K562 (cell line): ENCODE results near the gene ABHD12. TPM values are rescaled to one million over a fixed set of nuclear protein-coding genes. Genes with fewer than 3 reads are reported as not detected.

Source experiments
- ATAC-seq: fragments of 200-7000 bp; cut with Tn5 transposase; 3 replicates; pipeline ENCODE4 v1.9.1; 2020; ENCODE audit warnings: moderate library complexity
- BruUV-seq: library from RNA; stranded (reverse); fragments of 400-500 nt; replicated peaks from 2 replicates; lab custom pipeline; 2021; lab: Mats Ljungman, UMichigan
- CTCF ChIA-PET: fragments of 300-600 bp; formaldehyde crosslinking; extraction: SDS; loops from one replicate; lab custom pipeline; 2021; ENCODE audit warnings: low intra/inter-chr PET ratio; lab: Yijun Ruan, JAX
- POLR2A ChIA-PET: fragments of 300-600, 350-650 bp; sonication (Branson Sonifier 250); formaldehyde crosslinking; extraction: SDS; loops from one replicate; lab custom pipeline; 2021; ENCODE audit warnings: antibody characterized with exemption, inconsistent platforms; lab: Yijun Ruan, JAX
- DNase-seq, 4 experiments: peaks; one replicate each; pipeline versions ENCODE4 v3.0.0 to v3.0.0-alpha.2; 2011 to 2018; ENCODE audit warnings: low spot score in 3 of 4, mixed read lengths in 3 of 4; ENCODE audit errors: extremely low read depth in 1 of 4
- FAIRE-seq: peaks from 2 replicates; lab custom pipeline; 2011; peaks lifted over from hg19 to GRCh38; lab: Jason Lieb, UNC
- H2AFZ ChIP-seq: 2 replicates; pipeline ENCODE4 v1.6.0; 2011; ENCODE audit warnings: low read depth, low read length, control low read depth, inconsistent platforms
- H3K27ac ChIP-seq: fragments of 200-600 bp; 3 replicates; pipeline ENCODE4 v1.8.0; 2011; ENCODE audit warnings: low read depth, mild to moderate bottlenecking, control low read depth, inconsistent platforms, low read length, moderate library complexity, mixed read lengths; ENCODE audit errors: extremely low read depth
- H3K27me3 ChIP-seq, 2 experiments: fragments of 300-600 bp in 1 of 2; 2 replicates in 1 of 2; 3 replicates in 1 of 2; pipeline versions ENCODE4 v1.6.0 to v1.8.0; 2011; ENCODE audit warnings: inconsistent platforms in 2 of 2, low read length in 2 of 2, mild to moderate bottlenecking in 1 of 2, mixed read lengths in 1 of 2, moderate library complexity in 1 of 2; ENCODE audit not compliant: control insufficient read depth in 2 of 2, insufficient read depth in 2 of 2
- H3K36me3 ChIP-seq: fragments of 300-600 bp; 3 replicates; pipeline ENCODE4 v1.8.0; 2011; ENCODE audit warnings: mild to moderate bottlenecking, low read length, inconsistent platforms; ENCODE audit not compliant: control insufficient read depth, insufficient read depth
- H3K4me1 ChIP-seq, 2 experiments: fragments of 200-600 bp in 1 of 2; replicated peaks in 1 of 2; 2 replicates in 1 of 2; 3 replicates in 1 of 2; pipeline versions ENCODE4 v1.5.1 to v1.8.0; 2011; ENCODE audit warnings: inconsistent platforms in 2 of 2, low read length in 2 of 2, mild to moderate bottlenecking in 1 of 2, mixed read lengths in 1 of 2, moderate library complexity in 1 of 2; ENCODE audit not compliant: control insufficient read depth in 2 of 2, insufficient read depth in 2 of 2
- H3K4me2 ChIP-seq: 2 replicates; pipeline ENCODE4 v1.6.1; 2011; ENCODE audit warnings: low read length, control low read depth, inconsistent platforms, mixed read lengths; ENCODE audit not compliant: insufficient read depth
- H3K4me3 ChIP-seq: fragments of 200-600 bp; sonication (generic), shearing (Covaris generic); 2 replicates; pipeline ENCODE4 v1.5.1; 2016; ENCODE audit warnings: control low read depth, inconsistent platforms
- H3K79me2 ChIP-seq: fragments of 200-600 bp; 3 replicates; pipeline ENCODE4 v1.8.0; 2011; ENCODE audit warnings: low read length, inconsistent platforms; ENCODE audit not compliant: control insufficient read depth, insufficient read depth
- H3K9ac ChIP-seq, 2 experiments: 2 replicates each; pipeline versions ENCODE4 v1.6.0 to v1.6.1; 2011; ENCODE audit warnings: low read depth in 2 of 2, low read length in 2 of 2, control low read depth in 1 of 2, inconsistent platforms in 1 of 2, mild to moderate bottlenecking in 1 of 2, mixed read lengths in 1 of 2; ENCODE audit not compliant: insufficient read depth in 1 of 2
- H3K9me1 ChIP-seq: one replicate; pipeline ENCODE4 v1.6.0; 2011; ENCODE audit warnings: inconsistent platforms, mild to moderate bottlenecking, low read length, moderate library complexity; ENCODE audit not compliant: control insufficient read depth, insufficient read depth
- H3K9me3 ChIP-seq: replicated peaks from 2 replicates; pipeline ENCODE4 v1.5.1; 2011; ENCODE audit warnings: low read depth, low read length, inconsistent platforms; ENCODE audit not compliant: control insufficient read depth, insufficient read depth
- H4K20me1 ChIP-seq: replicated peaks from 2 replicates; pipeline ENCODE4 v1.6.1; 2011; ENCODE audit warnings: low read length, inconsistent platforms, mixed read lengths; ENCODE audit not compliant: control insufficient read depth, insufficient read depth
- MXD1 ChIP-seq: fragments of 250-450 bp; sonication (Bioruptor Pico); IDR thresholded peaks from 2 replicates; pipeline ENCODE4 v1.8.0; 2021; ENCODE audit warnings: borderline replicate concordance, mild to moderate bottlenecking, moderate library complexity; ENCODE audit not compliant: poor library complexity, severe bottlenecking
- NR1H2 ChIP-seq: sonication (generic); formaldehyde crosslinking; IDR thresholded peaks from 2 replicates; pipeline ENCODE4 v1.4.0; 2020; ENCODE audit warnings: mild to moderate bottlenecking, missing genetic modification reagents
- POLR2AphosphoS2 ChIP-seq: IDR thresholded peaks from 2 replicates; pipeline ENCODE4 v1.6.1; 2012; ENCODE audit warnings: low read length, improper control_type of control experiment
- RERE ChIP-seq: sonication (generic); formaldehyde crosslinking; IDR thresholded peaks from 2 replicates; pipeline ENCODE4 v1.8.0; 2023; ENCODE audit warnings: missing genetic modification reagents, mild to moderate bottlenecking, borderline replicate concordance
- SUPT5H ChIP-seq: fragments of 450-650 bp; IDR thresholded peaks from 2 replicates; pipeline ENCODE4 v1.6.1; 2016
- U2AF2 ChIP-seq: fragments of 200-400 bp; formaldehyde crosslinking; optimal IDR thresholded peaks from 2 replicates; pipeline ENCODE3; 2017; ENCODE audit warnings: low read depth, mild to moderate bottlenecking, low read length
- ZBTB8A ChIP-seq: fragments of 450-650 bp; IDR thresholded peaks from 2 replicates; pipeline ENCODE4 v1.6.1; 2018; ENCODE audit warnings: mild to moderate bottlenecking, moderate library complexity; ENCODE audit not compliant: partially characterized antibody
- WGBS: fragments of 100-300 bp; shearing (Covaris generic); methylation state at CpG from one replicate; pipeline ENCODE4 v1.1.6; 2016; ENCODE audit warnings: low coverage, mixed read lengths; ENCODE audit not compliant: insufficient coverage; ENCODE audit errors: missing lambda C conversion rate; 5-methylcytosine and 5-hydroxymethylcytosine counted together
- in situ Hi-C: fragments of 300-500 bp; cut with MboI; formaldehyde crosslinking; loops from 4 replicates; pipeline ENCODE4 v1.15.0; 2018; ENCODE audit warnings: inconsistent platforms, mixed read lengths
- intact Hi-C: fragments of 100-400 bp; cut with micrococcal nuclease; formaldehyde crosslinking; loops from 2 replicates; pipeline ENCODE4 v1.14.2; 2022
- polyA plus RNA-seq, 8 experiments: library from polyadenylated mRNA; depleted of rRNA in 4 of 8; stranded (reverse) in 5 of 8; unstranded in 3 of 8; fragments of >200 nt; fragmentation: Nextera tagmentation in 2 of 8; fragmentation: Illumina TruSeq in 1 of 8; extraction: Ambion mirVana in 2 of 8; extraction: Trizol in 1 of 8; gene quantifications; 2 replicates each; pipeline versions ENCODE4 v1.2.1 to v1.2.3, GENCODE V29; 2011 to 2014; ENCODE audit warnings: inconsistent platforms in 1 of 8, missing spikeins in 1 of 8
- total RNA-seq, 7 experiments: library from RNA; depleted of rRNA in 6 of 7; stranded (reverse); fragments of >200 nt in 6 of 7; fragmentation: Illumina TruSeq in 2 of 7; extraction: Trizol in 2 of 7; gene quantifications; 2 replicates each; pipeline versions ENCODE4 v1.2.1 to v1.2.3, GENCODE V29; 2011 to 2021; ENCODE audit warnings: low replicate concordance in 1 of 7

ABHD12 gene
- total and polyA plus RNA-seq, 9 of the 15 experiments (the other 6 are each of a cell fraction or from before 2014, with no cell fraction given) = 0.65 to 15.6 (median 9.1) TPM

GRCh38 chr20:25324412-25324811 lies 66.2 kb downstream of the ABHD12 start:
- DNase-seq (no peak), FAIRE-seq (no peak), ATAC-seq (no peak)
- H3K4me1 ChIP-seq = peaks cover 0 to 6% of the 10 kb centered on the region in 2 experiments; a peak in 2 of 5 replicates
- H2AFZ ChIP-seq = no peak overlapping the region
- no peaks in the 10 kb centered on the region for H3K9me3 ChIP-seq
- WGBS = 46% methylated on average over 3 of the region's 5 CpGs
- POLR2A ChIA-PET = interaction anchor here (0.7 kb wide), 1 partner anchor 256 kb away, joined by 3 read pairs; no protein-coding TSS in a partner anchor
- H3K4me2 ChIP-seq = no peak overlapping the region
- no peaks in the 10 kb centered on the region for H3K27me3 ChIP-seq
- peaks cover 14% of the 10 kb centered on the region; the same call in 2 of the 3 replicates for H3K36me3 ChIP-seq
- in situ Hi-C loops = no loop called here
- no peak overlapping the region for H3K27ac ChIP-seq
- no peak for TF ChIP-seq ZBTB8A
- TF ChIP-seq NR1H2 = no peak
- TF ChIP-seq U2AF2 = no peak
- TF ChIP-seq POLR2AphosphoS2 = no peak
- no peak for TF ChIP-seq SUPT5H
- TF ChIP-seq MXD1 (CRISPR knock-in tag) = no peak
- TF ChIP-seq RERE (CRISPR knock-in tag) = no peak
- no peaks in the 10 kb centered on the region; the same call in 1 of the 2 replicates for H4K20me1 ChIP-seq
- H3K9me1 ChIP-seq = no peaks in the 10 kb centered on the region
- intact Hi-C loops = no loop called here
- no peak overlapping the region for H3K4me3 ChIP-seq
- no TSS peak for BruUV-seq
- H3K9ac ChIP-seq = no peak overlapping the region
- H3K79me2 ChIP-seq = no peaks in the 10 kb centered on the region
- CTCF ChIA-PET = no interaction called here
